Panc1 (cell line): Measurements from ENCODE around the gene PPP4C.

Experiments
- CTCF ChIP-seq: fragments of 450-650 bp; IDR thresholded peaks from 2 replicates; pipeline ENCODE4 v1.5.1; 2017; ENCODE audit warnings: mild to moderate bottlenecking
- POLR2AphosphoS5 ChIP-seq: IDR thresholded peaks from 2 replicates; pipeline ENCODE4 v1.6.1; 2012; ENCODE audit warnings: mild to moderate bottlenecking, low read depth, low read length, moderate library complexity
- SIN3A ChIP-seq: IDR thresholded peaks from 2 replicates; pipeline ENCODE4 v1.6.1; 2012; ENCODE audit warnings: low read depth, mild to moderate bottlenecking, low read length, moderate library complexity, borderline replicate concordance; ENCODE audit not compliant: insufficient read depth

DNA sequence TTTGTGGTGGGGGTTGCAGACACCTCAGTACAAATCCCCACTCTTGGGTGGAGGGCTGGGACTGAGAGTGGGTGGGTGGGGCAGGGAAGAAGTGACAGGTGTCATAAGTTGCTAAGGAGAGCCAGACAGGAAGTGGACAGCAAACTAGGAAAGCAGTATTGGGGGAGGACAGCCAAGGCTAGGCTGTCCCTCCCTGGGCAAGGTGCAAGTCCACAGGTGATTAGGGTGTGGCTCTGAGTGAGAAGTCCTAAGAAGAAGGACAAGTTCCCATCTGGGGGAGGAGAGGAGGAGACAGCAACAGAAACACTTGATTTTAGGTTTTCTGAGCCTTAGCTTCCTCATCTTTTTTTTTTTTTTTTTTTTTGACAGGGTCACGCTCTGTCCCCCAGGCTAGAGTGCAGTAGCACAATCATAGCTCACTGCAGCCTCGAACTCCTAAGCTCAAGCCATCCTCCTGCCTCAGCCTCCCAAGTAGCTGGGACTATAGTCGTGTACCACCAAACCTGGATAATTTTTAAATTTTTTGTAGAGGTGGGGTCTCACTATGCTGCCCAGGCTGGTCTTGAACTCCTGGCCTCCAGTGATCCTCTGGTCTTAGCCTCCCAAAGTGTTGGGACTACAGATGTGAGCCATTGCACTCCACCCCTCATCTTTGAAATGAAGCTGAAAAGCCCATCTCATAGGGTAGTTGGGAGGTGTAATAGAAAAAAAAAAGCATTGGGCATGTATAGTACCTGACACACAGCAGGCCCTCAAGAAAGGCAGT, 44.7 kb downstream of the PPP4C start:
- TF ChIP-seq CTCF, result no peak
- no peak for TF ChIP-seq SIN3A
- no peak for TF ChIP-seq POLR2AphosphoS5
